ENCODE data around the gene TASP1. TPM values are rescaled to one million over a fixed set of nuclear protein-coding genes. Genes with fewer than 3 reads are reported as not detected.

The TASP1 gene
- total RNA-seq, 6 experiments from 2014 or later, result 2.5 to 6.1 (median 4.3) TPM

GRCh38 chr20:13340088-13340487, 298.6 kb downstream of the TASP1 start:
- intact Hi-C loops (cut with DNase I), result no loop called here
- no peak for DNase-seq
- ATAC-seq, result no peak
- H3K27ac ChIP-seq, result no peak overlapping the region
- no peak overlapping the region for H3K4me3 ChIP-seq
- H3K9me3 ChIP-seq, result no peaks in the 10 kb centered on the region
- no peaks in the 10 kb centered on the region for H3K27me3 ChIP-seq
- WGBS (ENCODE audit: insufficient coverage, low coverage, low lambda C conversion rate, missing lambda C conversion rate), result 49% methylated on average over 2 of the region's 2 CpGs
- H3K4me1 ChIP-seq, result peaks cover 0 to 11% (median 0%) of the 10 kb centered on the region in 4 donors
- no peaks in the 10 kb centered on the region for H3K36me3 ChIP-seq
- no peak for TF ChIP-seq CTCF (IDR thresholded peaks at IDR 0.05)

Other genes starting within 250 kb of the TASP1 start
- gene ESF1, start 146.0 kb upstream of the TASP1 start, total RNA-seq, result 1 to 10 TPM; 4.4 to 8.9 (median 6.9) TPM
- 10 to 100 TPM in 5 of 6 experiments, 1 to 10 TPM in 1; 9.8 to 15.9 (median 11.7) TPM for gene NDUFAF5, start 146.1 kb upstream of the TASP1 start, total RNA-seq